Loucy (cell line): ENCODE results near the gene USP6.
"Not testable (repeated sequence)": the region's sequence is repeated elsewhere in the genome, so short reads cannot be mapped to it uniquely, and the experiment has no call there.

ENCODE experiments used
- H2AFZ ChIP-seq: fragments of 200-600 bp; sonication (generic); 2 replicates; pipeline ENCODE4 v1.6.0; 2016; ENCODE audit warnings: antibody characterized with exemption, mild to moderate bottlenecking, low read length, moderate library complexity
- H3F3A ChIP-seq: fragments of 200-600 bp; 2 replicates; pipeline ENCODE4 v1.6.0; 2016; ENCODE audit warnings: antibody characterized with exemption, low read depth, mild to moderate bottlenecking
- H3K27me3 ChIP-seq: fragments of 200-600 bp; sonication (generic); 2 replicates; pipeline ENCODE4 v1.6.1; 2014; ENCODE audit warnings: low read length, mild to moderate bottlenecking; ENCODE audit not compliant: insufficient read depth, poor library complexity, severe bottlenecking
- H3K36me3 ChIP-seq: fragments of 200-600 bp; sonication (generic); 2 replicates; pipeline ENCODE4 v1.6.1; 2016; ENCODE audit warnings: low read length; ENCODE audit not compliant: insufficient read depth
- H3K4me1 ChIP-seq: fragments of 200-600 bp; sonication (generic); 2 replicates; pipeline ENCODE4 v1.5.1; 2014; ENCODE audit warnings: low read length, mild to moderate bottlenecking; ENCODE audit not compliant: insufficient read depth, poor library complexity, severe bottlenecking
- H3K4me2 ChIP-seq: fragments of 200-600 bp; sonication (generic); 2 replicates; pipeline ENCODE4 v1.6.0; 2014; ENCODE audit warnings: antibody characterized with exemption, low read length, low read depth, mild to moderate bottlenecking; ENCODE audit not compliant: poor library complexity, severe bottlenecking
- H3K4me3 ChIP-seq: fragments of 200-600 bp; sonication (generic); 2 replicates; pipeline ENCODE4 v1.5.1; 2014; ENCODE audit warnings: low read length, mild to moderate bottlenecking, mixed read lengths; ENCODE audit not compliant: poor library complexity, severe bottlenecking
- H3K79me2 ChIP-seq: fragments of 200-600 bp; sonication (generic); 2 replicates; pipeline ENCODE4 v1.6.1; 2014; ENCODE audit warnings: low read length; ENCODE audit not compliant: insufficient read depth
- H3K9ac ChIP-seq: fragments of 200-600 bp; sonication (generic); 2 replicates; pipeline ENCODE4 v1.6.0; 2014; ENCODE audit warnings: mild to moderate bottlenecking, low read depth, low read length, moderate library complexity; ENCODE audit not compliant: poor library complexity, severe bottlenecking
- H3K9me2 ChIP-seq: fragments of 200-600 bp; sonication (generic); replicated peaks from 2 replicates; pipeline ENCODE4 v1.6.1; 2016; ENCODE audit warnings: low read depth, low read length, mixed read lengths
- H3K9me3 ChIP-seq: fragments of 200-600 bp; sonication (generic); 2 replicates; pipeline ENCODE4 v1.6.1; 2014; ENCODE audit warnings: mild to moderate bottlenecking, antibody characterized with exemption, low read length, low read depth; ENCODE audit not compliant: insufficient read depth
- H4K20me1 ChIP-seq: fragments of 200-600 bp; sonication (generic); 2 replicates; pipeline ENCODE4 v1.6.0; 2014; ENCODE audit warnings: antibody characterized with exemption, low read length, mild to moderate bottlenecking; ENCODE audit not compliant: insufficient read depth, poor library complexity, severe bottlenecking
- EZH2phosphoT487 ChIP-seq: fragments of 200-600 bp; IDR thresholded peaks from 2 replicates; pipeline ENCODE4 v1.6.1; 2018; ENCODE audit warnings: antibody characterized with exemption, mild to moderate bottlenecking, moderate library complexity, borderline replicate concordance
- TF ChIP-seq, protein P1 (sequence below): fragments of 200-600 bp; sonication (generic); conservative IDR thresholded peaks from 2 replicates; pipeline ENCODE4 v1.5.1; 2014; ENCODE audit warnings: mild to moderate bottlenecking, antibody characterized with exemption, low read length

USP6 gene

DNA sequence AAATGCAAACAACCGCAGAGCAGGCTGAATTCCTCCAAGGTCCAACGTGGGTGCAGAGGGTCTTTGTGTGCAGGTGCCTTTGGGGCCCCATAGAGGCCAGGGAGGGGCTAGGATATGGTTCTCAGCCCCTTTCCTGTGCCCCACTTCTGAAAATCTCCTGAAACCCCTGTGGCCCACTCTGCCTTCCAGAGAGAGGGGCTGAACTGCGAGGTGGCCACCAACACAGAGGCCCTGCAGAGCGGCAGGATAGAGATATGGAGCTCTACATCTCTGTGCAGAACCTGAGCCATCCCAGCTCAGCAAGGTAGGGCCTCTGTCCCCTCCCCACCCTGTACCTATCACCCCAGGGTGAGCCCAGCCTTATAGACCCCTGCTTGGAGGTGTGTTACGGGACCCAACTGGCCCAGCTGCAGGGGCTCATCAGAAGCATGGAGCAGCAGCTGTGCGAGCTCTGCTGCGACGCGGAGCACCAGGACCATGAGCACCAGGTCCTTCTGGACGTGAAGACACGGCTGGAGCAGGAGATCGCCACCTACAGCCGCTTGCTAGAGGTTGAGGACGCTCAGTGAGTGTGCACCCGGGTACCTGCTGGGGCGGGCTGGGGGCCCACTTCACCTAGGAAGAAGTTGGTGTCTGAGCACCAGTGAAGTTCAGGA is 5.5 kb downstream of the USP6 start:
- Histone ChIP-seq H3K36me3 (no peaks in the 10 kb centered on the region), H3K4me2 (no peak overlapping the region), H3K9ac (no peak overlapping the region), H3K9me3 (no peaks in the 10 kb centered on the region), H3K9me2 (no peaks in the 10 kb centered on the region), H3K79me2 (no peaks in the 10 kb centered on the region), H3F3A (no peaks in the 10 kb centered on the region), H3K27me3 (no peaks in the 10 kb centered on the region), H2AFZ (no peak overlapping the region), H3K4me3 (no peak overlapping the region), H4K20me1 (no peaks in the 10 kb centered on the region), H3K4me1 (no peaks in the 10 kb centered on the region)
- TF ChIP-seq, protein P1, sequence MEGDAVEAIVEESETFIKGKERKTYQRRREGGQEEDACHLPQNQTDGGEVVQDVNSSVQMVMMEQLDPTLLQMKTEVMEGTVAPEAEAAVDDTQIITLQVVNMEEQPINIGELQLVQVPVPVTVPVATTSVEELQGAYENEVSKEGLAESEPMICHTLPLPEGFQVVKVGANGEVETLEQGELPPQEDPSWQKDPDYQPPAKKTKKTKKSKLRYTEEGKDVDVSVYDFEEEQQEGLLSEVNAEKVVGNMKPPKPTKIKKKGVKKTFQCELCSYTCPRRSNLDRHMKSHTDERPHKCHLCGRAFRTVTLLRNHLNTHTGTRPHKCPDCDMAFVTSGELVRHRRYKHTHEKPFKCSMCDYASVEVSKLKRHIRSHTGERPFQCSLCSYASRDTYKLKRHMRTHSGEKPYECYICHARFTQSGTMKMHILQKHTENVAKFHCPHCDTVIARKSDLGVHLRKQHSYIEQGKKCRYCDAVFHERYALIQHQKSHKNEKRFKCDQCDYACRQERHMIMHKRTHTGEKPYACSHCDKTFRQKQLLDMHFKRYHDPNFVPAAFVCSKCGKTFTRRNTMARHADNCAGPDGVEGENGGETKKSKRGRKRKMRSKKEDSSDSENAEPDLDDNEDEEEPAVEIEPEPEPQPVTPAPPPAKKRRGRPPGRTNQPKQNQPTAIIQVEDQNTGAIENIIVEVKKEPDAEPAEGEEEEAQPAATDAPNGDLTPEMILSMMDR: no peak
- TF ChIP-seq EZH2phosphoT487: no peak

DNA sequence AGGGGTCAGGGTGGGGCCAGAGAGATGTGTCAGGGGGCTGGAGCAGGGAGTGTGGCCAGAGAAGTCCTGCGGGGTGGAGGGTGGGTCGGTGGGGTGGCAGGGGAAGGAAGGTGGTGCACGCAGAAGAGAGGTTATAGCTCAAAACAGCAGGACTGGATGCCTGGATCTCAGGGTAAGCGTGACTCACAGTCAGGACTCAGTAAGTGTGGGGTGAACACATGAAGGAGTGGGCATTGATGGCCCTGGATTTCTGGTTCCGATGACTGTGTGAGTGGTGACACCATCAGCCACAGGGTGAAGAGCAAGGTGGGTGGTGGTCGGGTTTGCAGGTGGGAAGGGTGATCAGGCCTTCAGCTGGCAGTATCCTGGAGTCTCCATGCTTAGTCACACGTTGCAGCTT is 6.2 kb downstream of the USP6 start:
- not testable (repeated sequence) for H4K20me1 ChIP-seq, H3K27me3 ChIP-seq, H3K9ac ChIP-seq, H3K4me3 ChIP-seq, H2AFZ ChIP-seq, H3K9me3 ChIP-seq, H3K9me2 ChIP-seq, H3K36me3 ChIP-seq, H3K79me2 ChIP-seq, H3K4me1 ChIP-seq, H3F3A ChIP-seq, H3K4me2 ChIP-seq

DNA sequence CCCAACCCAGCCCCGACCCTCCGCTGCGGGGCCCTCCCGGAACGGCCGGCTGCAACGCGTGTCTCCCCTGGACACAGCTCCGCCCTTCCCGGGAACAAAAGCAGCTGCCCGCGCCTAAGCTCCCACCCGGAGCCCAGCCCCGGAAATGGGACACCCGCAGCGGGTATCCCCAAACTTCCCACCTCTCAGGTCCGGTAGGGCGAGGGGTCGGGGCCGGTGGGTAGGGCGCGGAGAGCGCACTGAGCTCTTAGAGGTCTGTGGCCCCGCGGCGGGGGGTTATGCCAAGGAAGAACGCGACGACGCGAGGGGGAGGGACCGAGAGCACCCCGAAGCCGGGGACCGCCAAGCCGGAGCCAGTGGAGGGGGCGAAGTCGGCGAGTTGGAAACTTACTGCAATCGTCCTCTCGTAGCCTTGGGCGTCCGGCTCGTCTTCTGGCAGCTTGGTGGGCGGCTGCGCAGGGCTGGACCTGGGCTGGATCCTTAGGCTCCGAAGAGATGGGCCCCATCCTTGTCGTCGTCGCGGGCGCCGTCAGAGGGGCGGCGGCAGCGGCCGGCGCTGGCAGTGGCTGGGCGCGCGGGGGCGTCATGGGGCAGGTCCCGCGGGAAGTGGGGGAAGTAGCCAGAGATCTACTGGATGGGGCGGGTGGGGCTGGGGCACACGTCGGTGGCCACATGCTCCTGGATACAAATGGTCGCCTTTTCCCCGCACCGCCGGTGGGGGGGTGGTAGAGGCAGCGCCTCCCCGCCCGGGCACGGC is 6.9 kb downstream of the USP6 start:
- TF ChIP-seq EZH2phosphoT487: no peak
- TF ChIP-seq, protein P1: no peak
- Histone ChIP-seq H4K20me1 (no peaks in the 10 kb centered on the region), H3F3A (no peaks in the 10 kb centered on the region), H3K9me3 (no peaks in the 10 kb centered on the region), H2AFZ (no peak overlapping the region), H3K36me3 (no peaks in the 10 kb centered on the region), H3K79me2 (no peaks in the 10 kb centered on the region), H3K9me2 (no peaks in the 10 kb centered on the region), H3K4me1 (no peaks in the 10 kb centered on the region), H3K9ac (no peak overlapping the region), H3K4me3 (no peak overlapping the region), H3K27me3 (no peaks in the 10 kb centered on the region), H3K4me2 (no peak overlapping the region)
